ENCODE data around the gene PSMD12.
"Not testable (repeated sequence)": the region's sequence is repeated elsewhere in the genome, so short reads cannot be mapped to it uniquely, and the experiment has no call there.

- not testable (repeated sequence) for TF ChIP-seq CTCF (IDR thresholded peaks at IDR 0.05; ENCODE audit: low read length); EZH2 (IDR thresholded peaks at IDR 0.05; ENCODE audit: borderline replicate concordance, low read length)
Measured at GRCh38 chr17:67388536-67388935, 22.2 kb upstream of the PSMD12 start.
